Naive thymus-derived CD4-positive, alpha-beta T cell (primary cell): ENCODE results near the gene C19orf73. TPM values are rescaled to one million over a fixed set of nuclear protein-coding genes. Genes with fewer than 3 reads are reported as not detected.

ENCODE experiments used
- ATAC-seq: fragments of 150-1000 bp; cut with Tn5 transposase; 2 replicates; pipeline ENCODE4 v1.10.0; 2021; ENCODE audit warnings: mild to moderate bottlenecking, moderate library complexity
- CTCF ChIA-PET: fragments of 350-600 bp; sonication (Branson Sonifier 250); formaldehyde crosslinking; loops from one replicate; lab custom pipeline; 2021; ENCODE audit warnings: antibody characterized with exemption; lab: Charles Lee
- POLR2A ChIA-PET: fragments of 350-600 bp; sonication (Branson Sonifier 250); formaldehyde crosslinking; loops from one replicate; lab custom pipeline; 2021; ENCODE audit warnings: antibody characterized with exemption, inconsistent platforms; lab: Charles Lee
- DNase-seq, 9 donors: peaks; one replicate each; pipeline versions ENCODE4 v3.0.0 to v3.0.0-alpha.2; 2020 to 2022; ENCODE audit warnings: mixed read lengths in 1 of 9
- H3K27ac ChIP-seq: one replicate; pipeline ENCODE4 v1.7.0; 2013; ENCODE audit warnings: mild to moderate bottlenecking, low read depth, low read length, moderate library complexity
- H3K27me3 ChIP-seq, 2 donors: one replicate each; pipeline ENCODE4 v1.7.0; 2013; ENCODE audit warnings: low read length in 2 of 2, mild to moderate bottlenecking in 2 of 2, moderate library complexity in 2 of 2; ENCODE audit not compliant: control insufficient read depth in 2 of 2, insufficient read depth in 2 of 2
- H3K36me3 ChIP-seq, 3 experiments: 1 replicate in 2 of 3; 2 replicates in 1 of 3; pipeline ENCODE4 v1.7.0; 2013; ENCODE audit warnings: low read length in 3 of 3, mild to moderate bottlenecking in 3 of 3, moderate library complexity in 1 of 3; ENCODE audit not compliant: insufficient read depth in 3 of 3, control insufficient read depth in 2 of 3
- H3K4me1 ChIP-seq, 2 donors: one replicate each; pipeline ENCODE4 v1.7.0; 2013; ENCODE audit warnings: low read length in 2 of 2, mild to moderate bottlenecking in 2 of 2, moderate library complexity in 1 of 2; ENCODE audit not compliant: control insufficient read depth in 2 of 2, insufficient read depth in 2 of 2
- H3K4me3 ChIP-seq: 2 replicates; pipeline ENCODE4 v1.7.0; 2013; ENCODE audit warnings: mild to moderate bottlenecking, low read length
- H3K9me3 ChIP-seq, 3 experiments: 1 replicate in 2 of 3; 2 replicates in 1 of 3; pipeline ENCODE4 v1.7.0; 2013; ENCODE audit warnings: low read length in 3 of 3; ENCODE audit not compliant: control insufficient read depth in 2 of 3
- H3K27ac Mint-ChIP-seq, 9 donors: one replicate each; pipeline ENCODE4 v1.8.0; 2020 to 2022; ENCODE audit warnings: mixed read lengths in 9 of 9, mild to moderate bottlenecking in 8 of 9, moderate library complexity in 5 of 9, inconsistent platforms in 2 of 9
- H3K27me3 Mint-ChIP-seq, 5 donors: one replicate each; pipeline ENCODE4 v1.8.0; 2021 to 2022; ENCODE audit warnings: mixed read lengths in 5 of 5, mild to moderate bottlenecking in 1 of 5
- H3K36me3 Mint-ChIP-seq, 5 donors: one replicate each; pipeline ENCODE4 v1.8.0; 2020 to 2022; ENCODE audit warnings: mixed read lengths in 5 of 5, mild to moderate bottlenecking in 3 of 5, inconsistent platforms in 1 of 5
- H3K4me1 Mint-ChIP-seq, 7 donors: one replicate each; pipeline ENCODE4 v1.8.0; 2020 to 2022; ENCODE audit warnings: mixed read lengths in 7 of 7, mild to moderate bottlenecking in 3 of 7, inconsistent platforms in 1 of 7
- H3K4me3 Mint-ChIP-seq, 10 donors: one replicate each; pipeline ENCODE4 v1.8.0; 2020 to 2022; ENCODE audit warnings: mild to moderate bottlenecking in 10 of 10, mixed read lengths in 10 of 10, moderate library complexity in 6 of 10, inconsistent platforms in 2 of 10
- H3K9me3 Mint-ChIP-seq, 11 donors: one replicate each; pipeline ENCODE4 v1.8.0; 2020 to 2022; ENCODE audit warnings: mixed read lengths in 11 of 11, mild to moderate bottlenecking in 4 of 11, inconsistent platforms in 1 of 11, moderate library complexity in 1 of 11
- intact Hi-C, 2 donors: fragments of 100-400 bp; cut with micrococcal nuclease; formaldehyde crosslinking; loops; one replicate each; pipeline ENCODE4 v1.15.1; 2023
- polyA plus RNA-seq, 2 donors: library from polyadenylated mRNA; unstranded; fragments of 300-500 nt; fragmentation: Illumina TruSeq; gene quantifications; one replicate each; pipeline ENCODE4 v1.2.3, GENCODE V29; 2021
- total RNA-seq, 6 experiments: library from RNA in 5 of 6; stranded (reverse) in 5 of 6; gene quantifications; 1 replicate in 5 of 6; 2 replicates in 1 of 6; pipeline ENCODE4 v1.2.3 and lab custom pipeline; 2021 to 2026

C19orf73 gene
- total and polyA plus RNA-seq, 7 experiments from 2014 or later: 1.3 to 4.8 (median 2.3) TPM

DNA sequence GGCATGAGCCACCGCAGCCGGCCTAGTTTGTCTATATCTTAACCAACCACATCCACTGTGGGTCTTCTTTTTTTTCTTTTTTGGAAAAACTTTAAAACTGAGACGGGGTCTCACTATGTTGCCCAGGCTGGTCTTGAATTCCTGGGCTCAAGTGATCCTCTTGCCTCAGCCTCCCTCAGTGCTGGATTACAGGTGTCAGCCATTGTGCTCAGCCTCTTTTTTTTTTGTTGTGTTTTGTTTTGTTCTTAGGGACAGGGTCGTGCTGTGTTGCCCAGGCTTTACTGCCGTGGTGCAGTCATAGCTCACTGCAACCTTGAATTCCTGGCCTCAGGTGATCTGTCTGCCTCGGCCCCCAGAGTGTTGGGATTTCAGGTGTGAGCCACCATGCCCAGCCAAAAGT is 26.3 kb downstream of the C19orf73 start:
- POLR2A ChIA-PET: no interaction called here
- intact Hi-C loops: no loop called here
- Histone ChIP-seq H3K9me3 (no peaks in the 10 kb centered on the region), H3K4me3 (no peak overlapping the region), H3K4me1 (peaks cover 1 to 5% of the 10 kb centered on the region in 2 donors), H3K36me3 (peaks cover 18 to 88% (median 26%) of the 10 kb centered on the region in 3 experiments), H3K27ac (no peak overlapping the region), H3K27me3 (no peaks in the 10 kb centered on the region)
- Mint-ChIP-seq H3K27me3 (no peaks in the 10 kb centered on the region), H3K4me3 (no peak overlapping the region), H3K27ac (no peak overlapping the region), H3K9me3 (peaks cover 0 to 1% (median 0%) of the 10 kb centered on the region in 11 donors), H3K4me1 (peaks cover 14 to 43% (median 27%) of the 10 kb centered on the region in 7 donors), H3K36me3 (peaks cover under 1 to 33% (median 9%) of the 10 kb centered on the region in 5 donors)
- ATAC-seq (no peak), DNase-seq (no peak)
- CTCF ChIA-PET: interaction anchor here (1.0 kb wide), 1 partner anchor 21 kb away, joined by 3 read pairs; the partner anchor contains the start of gene LIN7B

DNA sequence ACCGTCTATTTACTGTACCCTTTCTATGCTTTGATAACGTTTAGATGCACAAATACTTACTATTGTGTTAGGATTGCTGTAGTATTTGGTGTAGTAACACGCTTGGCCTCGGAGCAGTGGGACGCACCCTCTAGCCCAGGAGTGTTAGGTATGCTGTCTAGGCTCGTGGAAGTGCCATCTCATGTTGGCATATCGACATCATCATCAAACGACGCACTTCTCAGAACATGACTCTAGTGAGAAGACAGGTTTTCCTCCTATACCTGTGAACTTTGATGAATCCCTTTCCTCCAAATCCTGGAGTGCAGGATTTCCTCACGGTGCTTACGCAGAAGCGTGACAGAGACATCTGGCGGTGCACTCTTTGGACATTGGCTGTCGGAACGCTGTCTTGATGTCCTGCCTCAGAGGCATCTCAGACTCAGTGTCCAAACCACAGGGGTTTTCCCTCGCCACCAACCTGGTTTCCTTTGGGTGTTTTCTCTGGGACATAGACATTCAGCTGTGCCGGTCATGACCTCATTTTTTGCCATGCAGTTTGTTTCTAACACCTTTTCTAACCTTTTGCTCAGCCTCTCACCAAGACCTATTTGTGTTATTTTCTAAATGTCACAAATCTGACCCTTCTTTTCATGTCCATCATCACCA is 27.4 kb downstream of the C19orf73 start:
- DNase-seq (no peak), ATAC-seq (no peak)
- Histone ChIP-seq H3K36me3 (peaks cover 18 to 83% (median 18%) of the 10 kb centered on the region in 3 experiments), H3K4me3 (no peak overlapping the region), H3K4me1 (peaks cover 11 to 13% of the 10 kb centered on the region in 2 donors), H3K27ac (no peak overlapping the region), H3K9me3 (no peaks in the 10 kb centered on the region), H3K27me3 (no peaks in the 10 kb centered on the region)
- no peaks in the 10 kb centered on the region for H3K9me3 Mint-ChIP-seq
- CTCF ChIA-PET: interaction anchor here (0.6 kb wide), 1 partner anchor 107 kb away, joined by 4 read pairs; no protein-coding TSS in a partner anchor
- POLR2A ChIA-PET: interaction anchor here (0.7 kb wide), 1 partner anchor 116 kb away, joined by 3 read pairs; no protein-coding TSS in a partner anchor
- intact Hi-C loops: no loop called here
- H3K36me3 Mint-ChIP-seq: peaks cover 6 to 40% (median 15%) of the 10 kb centered on the region in 5 donors
- H3K27ac Mint-ChIP-seq: no peak overlapping the region
- peaks cover 22 to 51% (median 35%) of the 10 kb centered on the region in 7 donors for H3K4me1 Mint-ChIP-seq
- H3K27me3 Mint-ChIP-seq: no peaks in the 10 kb centered on the region
- no peak overlapping the region for H3K4me3 Mint-ChIP-seq

DNA sequence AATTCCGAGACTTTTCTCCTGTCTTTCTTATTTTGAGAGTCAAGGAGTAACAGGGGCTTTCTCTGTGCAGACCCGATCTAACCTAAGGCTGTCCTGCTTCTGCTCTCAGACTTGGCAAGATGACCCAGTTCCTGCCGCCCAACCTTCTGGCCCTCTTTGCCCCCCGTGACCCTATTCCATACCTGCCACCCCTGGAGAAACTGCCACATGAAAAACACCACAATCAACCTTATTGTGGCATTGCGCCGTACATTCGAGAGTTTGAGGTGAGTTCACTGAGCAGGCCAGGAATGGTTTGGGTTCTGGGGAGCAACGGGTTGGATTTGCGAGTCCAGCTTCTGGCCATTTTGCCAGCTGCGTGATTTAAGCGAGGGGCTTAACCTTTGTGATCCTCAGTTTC is 32.6 kb downstream of the C19orf73 start:
- intact Hi-C loops: loop anchor here in 1 of 2 donors (5.0 kb wide), 1 partner anchor 439 kb away; the partner anchor contains the start of gene CA11
- Histone ChIP-seq H3K36me3 (peaks cover 12 to 39% (median 13%) of the 10 kb centered on the region in 3 experiments), H3K4me1 (peaks cover 19% of the 10 kb centered on the region in 2 donors), H3K27ac (peak overlapping the region; percentile 94), H3K27me3 (no peaks in the 10 kb centered on the region), H3K9me3 (no peaks in the 10 kb centered on the region), H3K4me3 (peak overlapping the region; percentile 72)
- H3K27ac Mint-ChIP-seq: peak overlapping the region; percentile 83 to 96 (median 88)
- no peak for DNase-seq
- peak overlapping the region; percentile 71 to 97 (median 94) for H3K4me3 Mint-ChIP-seq
- H3K27me3 Mint-ChIP-seq: peaks cover 0 to 5% (median 0%) of the 10 kb centered on the region in 5 donors
- CTCF ChIA-PET: interaction anchor here (0.7 kb wide), 1 partner anchor 140 kb away, joined by 4 read pairs; no protein-coding TSS in a partner anchor
- H3K4me1 Mint-ChIP-seq: peaks cover 22 to 54% (median 41%) of the 10 kb centered on the region in 7 donors
- peaks cover 6 to 28% (median 8%) of the 10 kb centered on the region in 5 donors for H3K36me3 Mint-ChIP-seq
- POLR2A ChIA-PET: interaction anchor here (2.1 kb wide), 1 partner anchor 12 kb away, joined by 4 read pairs; no protein-coding TSS in a partner anchor
- H3K9me3 Mint-ChIP-seq: peaks cover 0 to 7% (median 0%) of the 10 kb centered on the region in 11 donors
- no peak for ATAC-seq

DNA sequence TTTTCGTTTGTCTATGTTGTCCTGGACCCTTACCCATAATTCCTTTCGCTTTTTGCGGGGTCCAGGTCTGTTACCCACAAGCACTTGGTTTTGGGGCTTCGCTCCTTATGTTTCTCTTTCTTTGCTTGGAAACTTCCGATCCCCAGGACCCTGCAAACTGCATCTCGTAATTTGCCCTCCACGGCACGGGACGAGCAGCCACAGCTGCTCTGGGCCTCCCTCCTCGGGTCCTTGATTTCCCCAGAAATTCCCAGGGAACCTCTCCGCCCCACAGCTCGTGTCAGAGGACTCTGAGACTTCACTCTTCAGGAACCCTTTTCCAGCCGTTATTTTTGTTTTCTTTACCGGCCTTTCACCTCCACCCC is 33.1 kb downstream of the C19orf73 start:
- H3K27me3 ChIP-seq: no peaks in the 10 kb centered on the region
- peak overlapping the region; percentile 72 for H3K4me3 ChIP-seq
- Mint-ChIP-seq H3K27ac (peak overlapping the region; percentile 83 to 96 (median 88)), H3K4me3 (peak overlapping the region; percentile 71 to 97 (median 94)), H3K9me3 (peaks cover 0 to 7% (median 0%) of the 10 kb centered on the region in 11 donors), H3K27me3 (peaks cover 0 to 5% (median 0%) of the 10 kb centered on the region in 5 donors), H3K4me1 (peaks cover 21 to 53% (median 38%) of the 10 kb centered on the region in 7 donors), H3K36me3 (peaks cover 6 to 25% (median 8%) of the 10 kb centered on the region in 5 donors)
- peaks cover 19% of the 10 kb centered on the region in 2 donors for H3K4me1 ChIP-seq
- H3K9me3 ChIP-seq: no peaks in the 10 kb centered on the region
- H3K36me3 ChIP-seq: peaks cover 10 to 34% (median 11%) of the 10 kb centered on the region in 3 experiments
- intact Hi-C loops: loop anchor here (1.0 to 5.0 kb wide), 13 partner anchors 21 to 590 kb away; partner anchors contain the start of genes C19orf73 (in 2 of the 2), NUCB1 (in 2 of the 2), PPFIA3 (in 2 of the 2) and ALDH16A1 (in 1 of the 2)
- ATAC-seq (no peak), DNase-seq (no peak)
- POLR2A ChIA-PET: no interaction called here
- CTCF ChIA-PET: interaction anchor here (0.7 kb wide), 1 partner anchor 140 kb away, joined by 4 read pairs; no protein-coding TSS in a partner anchor
- H3K27ac ChIP-seq: peak overlapping the region; percentile 94

DNA sequence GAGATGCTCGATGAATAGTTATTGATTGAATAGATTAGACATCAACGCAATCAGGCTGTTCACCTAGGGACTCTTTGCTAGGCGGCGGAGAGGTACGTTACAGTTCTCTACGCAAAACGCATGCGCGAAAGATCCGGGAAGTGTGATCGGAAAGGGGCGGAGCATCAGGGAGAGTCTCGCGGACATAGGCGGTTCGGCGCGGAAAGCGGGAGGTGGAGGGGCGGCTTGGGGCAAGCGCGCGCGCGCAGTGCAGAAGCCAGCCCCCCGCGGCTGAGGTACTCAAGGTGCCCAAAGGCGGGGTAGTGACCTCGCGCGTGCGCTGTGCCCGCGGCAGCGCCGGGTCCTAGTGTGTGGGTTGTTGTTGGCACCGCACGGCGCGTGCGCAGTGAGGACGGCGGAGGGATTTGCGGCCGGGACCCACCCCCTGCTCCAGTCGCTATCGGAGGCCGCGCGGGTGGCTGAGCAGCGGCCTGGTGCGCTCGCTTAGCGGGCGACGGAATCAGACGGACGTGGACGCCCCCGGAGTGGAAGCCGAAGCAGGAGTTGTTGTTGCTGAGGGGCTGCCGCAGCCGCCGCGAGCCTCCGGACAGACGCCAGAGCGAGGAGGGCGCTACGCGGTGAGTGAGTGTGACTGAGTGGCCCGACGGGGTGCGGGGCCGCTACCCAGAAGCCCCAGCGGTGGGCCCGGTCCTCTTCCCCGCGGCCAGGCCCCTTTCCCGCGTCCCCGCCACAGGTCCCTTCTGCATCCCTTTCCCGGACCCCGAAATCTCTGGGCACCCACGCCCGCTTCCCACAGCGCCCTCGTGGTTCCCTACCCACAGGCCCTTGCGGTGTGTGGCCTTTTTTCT is 33.7 kb downstream of the C19orf73 start, which contains the start of gene SNRNP70:
Gene SNRNP70 (plus strand): TSS at position 432 of the 848 bp plus-strand sequence. CDS start 964 bp downstream, outside the sequence.
- POLR2A ChIA-PET: no interaction called here
- intact Hi-C loops: loop anchor here (1.0 to 5.0 kb wide), 13 partner anchors 22 to 591 kb away; partner anchors contain the start of genes C19orf73 (in 2 of the 2), NUCB1 (in 2 of the 2), PPFIA3 (in 2 of the 2) and ALDH16A1 (in 1 of the 2)
- H3K27ac ChIP-seq: peak within 1 kb of the TSS; percentile 94
- peak; percentile 99 to 100 (median 100) for DNase-seq
- peaks cover 4 to 28% (median 5%) of the 10 kb centered on the region in 3 experiments for H3K36me3 ChIP-seq
- H3K4me1 ChIP-seq: peaks cover 19% of the 10 kb centered on the region in 2 donors
- ATAC-seq: peak; percentile 97
- Mint-ChIP-seq H3K27me3 (peaks cover 0 to 5% (median 4%) of the 10 kb centered on the region in 5 donors), H3K9me3 (peaks cover 0 to 7% (median 0%) of the 10 kb centered on the region in 11 donors), H3K36me3 (peaks cover 6 to 19% (median 6%) of the 10 kb centered on the region in 5 donors), H3K4me3 (peak within 1 kb of the TSS; percentile 71 to 97 (median 94)), H3K27ac (peak within 1 kb of the TSS; percentile 83 to 96 (median 88)), H3K4me1 (peaks cover 18 to 49% (median 35%) of the 10 kb centered on the region in 7 donors)
- CTCF ChIA-PET: no interaction called here
- no peaks in the 10 kb centered on the region for H3K27me3 ChIP-seq
- no peaks in the 10 kb centered on the region for H3K9me3 ChIP-seq
- peak within 1 kb of the TSS; percentile 72 for H3K4me3 ChIP-seq
